ENCODE results near the gene NFIB. TPM values are rescaled to one million over a fixed set of nuclear protein-coding genes. Genes with fewer than 3 reads are reported as not detected.

NFIB gene
- total RNA-seq, 1 experiment from 2014 or later = 12.5 TPM

GRCh38 chr9:14302405-14302804 is 11.5 kb downstream of the NFIB start (continued):
- TF ChIP-seq, protein P1, sequence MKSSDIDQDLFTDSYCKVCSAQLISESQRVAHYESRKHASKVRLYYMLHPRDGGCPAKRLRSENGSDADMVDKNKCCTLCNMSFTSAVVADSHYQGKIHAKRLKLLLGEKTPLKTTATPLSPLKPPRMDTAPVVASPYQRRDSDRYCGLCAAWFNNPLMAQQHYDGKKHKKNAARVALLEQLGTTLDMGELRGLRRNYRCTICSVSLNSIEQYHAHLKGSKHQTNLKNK (CRISPR knock-in tag; IDR thresholded peaks at IDR 0.05) = no peak
- no peak for TF ChIP-seq FOXK1 (CRISPR knock-in tag; IDR thresholded peaks at IDR 0.05)
- TF ChIP-seq ZNF121 (CRISPR knock-in tag; IDR thresholded peaks at IDR 0.05) = no peak
- TF ChIP-seq MAX (CRISPR knock-in tag; IDR thresholded peaks at IDR 0.05) = no peak
- TF ChIP-seq, protein P2, sequence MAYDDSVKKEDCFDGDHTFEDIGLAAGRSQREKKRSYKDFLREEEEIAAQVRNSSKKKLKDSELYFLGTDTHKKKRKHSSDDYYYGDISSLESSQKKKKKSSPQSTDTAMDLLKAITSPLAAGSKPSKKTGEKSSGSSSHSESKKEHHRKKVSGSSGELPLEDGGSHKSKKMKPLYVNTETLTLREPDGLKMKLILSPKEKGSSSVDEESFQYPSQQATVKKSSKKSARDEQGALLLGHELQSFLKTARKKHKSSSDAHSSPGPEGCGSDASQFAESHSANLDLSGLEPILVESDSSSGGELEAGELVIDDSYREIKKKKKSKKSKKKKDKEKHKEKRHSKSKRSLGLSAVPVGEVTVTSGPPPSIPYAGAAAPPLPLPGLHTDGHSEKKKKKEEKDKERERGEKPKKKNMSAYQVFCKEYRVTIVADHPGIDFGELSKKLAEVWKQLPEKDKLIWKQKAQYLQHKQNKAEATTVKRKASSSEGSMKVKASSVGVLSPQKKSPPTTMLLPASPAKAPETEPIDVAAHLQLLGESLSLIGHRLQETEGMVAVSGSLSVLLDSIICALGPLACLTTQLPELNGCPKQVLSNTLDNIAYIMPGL (CRISPR knock-in tag; IDR thresholded peaks at IDR 0.05) = no peak

GRCh38 chr9:14301583-14302021 is 12.3 kb downstream of the NFIB start:
- Mint-ChIP-seq H3K36me3 (peaks cover 5% of the 10 kb centered on the region; the same call in 1 of the 2 replicates), H3K27me3 (ENCODE audit: low read depth) (no peaks in the 10 kb centered on the region), H3K4me3 (no peak overlapping the region), H3K27ac (no peak overlapping the region), H3K4me1 (peaks cover 26% of the 10 kb centered on the region), H3K9me3 (no peaks in the 10 kb centered on the region)
- DNase-seq (ENCODE audit: low spot score) (no peak), ATAC-seq (no peak)
- no peak for TF ChIP-seq MLX (CRISPR knock-in tag; IDR thresholded peaks at IDR 0.05)
- no peak for TF ChIP-seq ZNF121 (CRISPR knock-in tag; IDR thresholded peaks at IDR 0.05)
- TF ChIP-seq HMGA2 (CRISPR knock-in tag; IDR thresholded peaks at IDR 0.05) = no peak
- POLR2A ChIA-PET = interaction anchor here (0.6 kb wide), 1 partner anchor 18 kb away, joined by 3 read pairs; no protein-coding TSS in a partner anchor
- CTCF ChIA-PET = interaction anchor here (1.3 kb wide), 1 partner anchor 126 kb away, joined by 3 read pairs; no protein-coding TSS in a partner anchor

- TF ChIP-seq USF1 (CRISPR knock-in tag; IDR thresholded peaks at IDR 0.05) (no peak), NFATC4 (CRISPR knock-in tag; IDR thresholded peaks at IDR 0.05) (no peak), ZNF512 (CRISPR knock-in tag; IDR thresholded peaks at IDR 0.05; ENCODE audit: borderline replicate concordance) (no peak), TP53 (CRISPR knock-in tag; IDR thresholded peaks at IDR 0.05) (no peak), ZNF532 (CRISPR knock-in tag; IDR thresholded peaks at IDR 0.05; ENCODE audit: borderline replicate concordance) (no peak), ZNF423 (CRISPR knock-in tag; IDR thresholded peaks at IDR 0.05) (no peak)
- TF ChIP-seq, protein P2 (CRISPR knock-in tag; IDR thresholded peaks at IDR 0.05) = no peak
- TF ChIP-seq, protein P3, sequence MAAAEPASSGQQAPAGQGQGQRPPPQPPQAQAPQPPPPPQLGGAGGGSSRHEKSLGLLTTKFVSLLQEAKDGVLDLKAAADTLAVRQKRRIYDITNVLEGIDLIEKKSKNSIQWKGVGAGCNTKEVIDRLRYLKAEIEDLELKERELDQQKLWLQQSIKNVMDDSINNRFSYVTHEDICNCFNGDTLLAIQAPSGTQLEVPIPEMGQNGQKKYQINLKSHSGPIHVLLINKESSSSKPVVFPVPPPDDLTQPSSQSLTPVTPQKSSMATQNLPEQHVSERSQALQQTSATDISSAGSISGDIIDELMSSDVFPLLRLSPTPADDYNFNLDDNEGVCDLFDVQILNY (CRISPR knock-in tag; IDR thresholded peaks at IDR 0.05) = no peak
- ChIA-PET CTCF (no interaction called here), POLR2A (interaction anchor here (0.6 kb wide), 1 partner anchor 17 kb away, joined by 3 read pairs; no protein-coding TSS in a partner anchor)
- no peaks in the 10 kb centered on the region for H3K27me3 Mint-ChIP-seq (ENCODE audit: low read depth)
- ATAC-seq = no peak
- H3K4me1 Mint-ChIP-seq = peaks cover 26% of the 10 kb centered on the region
- H3K36me3 Mint-ChIP-seq = peaks cover 4% of the 10 kb centered on the region; the same call in 1 of the 2 replicates
- no peak overlapping the region for H3K27ac Mint-ChIP-seq
- H3K4me3 Mint-ChIP-seq = no peak overlapping the region
- H3K9me3 Mint-ChIP-seq = no peaks in the 10 kb centered on the region
- no peak for DNase-seq (ENCODE audit: low spot score)
These were observed 12.9 kb downstream of the NFIB start for GRCh38 chr9:14301006-14301405.
